Measurements from ENCODE around the gene ITK.
"Not testable (repeated sequence)": the region's sequence is repeated elsewhere in the genome, so short reads cannot be mapped to it uniquely, and the experiment has no call there.

Gene ITK

DNA sequence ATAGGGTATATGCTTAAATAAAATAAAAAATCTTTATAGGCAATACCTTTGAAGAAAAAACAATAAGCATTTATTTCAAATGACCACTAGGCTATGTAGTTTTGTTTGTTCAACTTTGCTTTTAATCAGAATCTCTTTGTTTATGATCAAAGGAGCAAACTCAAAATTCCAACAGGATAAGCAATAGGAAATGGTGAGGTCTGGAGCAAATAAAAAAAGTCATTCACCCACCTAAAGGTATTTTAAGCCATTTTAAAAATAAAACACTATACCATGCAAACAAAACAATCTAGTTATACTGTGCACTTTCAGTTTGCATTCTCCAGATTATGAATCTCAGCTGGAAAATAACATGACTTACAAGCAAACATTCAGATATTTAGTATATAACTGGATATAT is 50.0 kb downstream of the ITK start:
- H3K9me3 ChIP-seq (ENCODE audit: control insufficient read depth, low read length) = no peaks in the 10 kb centered on the region
- no peaks in the 10 kb centered on the region for H3K36me3 ChIP-seq (ENCODE audit: control insufficient read depth, insufficient read depth, low read length, severe bottlenecking)
- no peak overlapping the region for H3K9ac ChIP-seq (ENCODE audit: low read length)
- DNase-seq (ENCODE audit: low read depth) = no peak
- no peaks in the 10 kb centered on the region for H3K27me3 ChIP-seq (replicated peaks; ENCODE audit: control insufficient read depth, insufficient read depth, low read length)
- peaks cover 8% of the 10 kb centered on the region for H3K4me1 ChIP-seq (ENCODE audit: control insufficient read depth, insufficient read depth, low read length)
- no peak overlapping the region for H3K4me3 ChIP-seq (ENCODE audit: low read length)

DNA sequence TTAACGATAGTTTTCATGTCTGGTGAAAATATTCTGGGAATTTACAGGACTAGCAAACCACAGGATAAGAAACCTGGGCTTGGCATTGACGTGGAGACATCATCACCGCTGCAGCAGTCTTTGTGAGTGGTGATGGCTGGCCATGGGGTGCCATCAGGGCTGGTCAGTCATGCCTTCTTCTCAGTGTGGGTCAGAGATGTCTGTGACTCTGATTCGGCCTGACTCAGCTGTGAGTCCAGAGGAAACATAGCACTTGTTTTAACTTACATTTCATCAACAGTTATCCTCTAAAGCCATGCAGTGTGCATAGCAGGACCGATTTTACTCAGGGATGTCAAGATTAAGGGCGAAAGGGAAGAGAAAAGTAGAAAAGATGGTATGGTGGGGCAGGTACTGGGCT is 52.1 kb downstream of the ITK start:
- Histone ChIP-seq H3K9me3 (ENCODE audit: control insufficient read depth, low read length) (no peaks in the 10 kb centered on the region), H3K4me1 (ENCODE audit: control insufficient read depth, insufficient read depth, low read length) (peaks cover 22% of the 10 kb centered on the region), H3K4me3 (ENCODE audit: low read length) (no peak overlapping the region), H3K9ac (ENCODE audit: low read length) (no peak overlapping the region), H3K27me3 (replicated peaks; ENCODE audit: control insufficient read depth, insufficient read depth, low read length) (no peaks in the 10 kb centered on the region), H3K36me3 (ENCODE audit: control insufficient read depth, insufficient read depth, low read length, severe bottlenecking) (no peaks in the 10 kb centered on the region)
- no peak for DNase-seq (ENCODE audit: low read depth)

DNA sequence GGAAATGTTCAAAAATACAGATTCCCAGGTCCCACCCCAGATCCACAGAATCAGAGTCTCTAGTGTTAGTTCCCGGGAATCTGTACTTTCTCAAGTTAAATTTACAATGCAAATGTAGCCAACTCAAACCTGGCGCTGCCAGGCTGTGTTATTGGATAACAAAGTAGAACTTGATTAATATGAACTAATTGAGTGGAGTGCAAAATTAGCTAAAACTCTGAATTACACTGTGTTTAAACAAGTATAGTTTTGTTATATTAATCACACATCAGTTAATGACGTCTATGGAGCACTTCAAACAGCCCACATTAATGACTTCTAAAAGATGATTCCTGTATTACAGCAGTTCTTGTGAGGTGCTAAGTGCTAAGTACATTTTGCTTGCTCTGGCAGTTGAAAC is 52.9 kb downstream of the ITK start:
- Histone ChIP-seq H3K27me3 (replicated peaks; ENCODE audit: control insufficient read depth, insufficient read depth, low read length) (no peaks in the 10 kb centered on the region), H3K9me3 (ENCODE audit: control insufficient read depth, low read length) (no peaks in the 10 kb centered on the region), H3K4me3 (ENCODE audit: low read length) (no peak overlapping the region), H3K36me3 (ENCODE audit: control insufficient read depth, insufficient read depth, low read length, severe bottlenecking) (no peaks in the 10 kb centered on the region), H3K9ac (ENCODE audit: low read length) (no peak overlapping the region), H3K4me1 (ENCODE audit: control insufficient read depth, insufficient read depth, low read length) (peaks cover 22% of the 10 kb centered on the region)
- DNase-seq (ENCODE audit: low read depth) = no peak

DNA sequence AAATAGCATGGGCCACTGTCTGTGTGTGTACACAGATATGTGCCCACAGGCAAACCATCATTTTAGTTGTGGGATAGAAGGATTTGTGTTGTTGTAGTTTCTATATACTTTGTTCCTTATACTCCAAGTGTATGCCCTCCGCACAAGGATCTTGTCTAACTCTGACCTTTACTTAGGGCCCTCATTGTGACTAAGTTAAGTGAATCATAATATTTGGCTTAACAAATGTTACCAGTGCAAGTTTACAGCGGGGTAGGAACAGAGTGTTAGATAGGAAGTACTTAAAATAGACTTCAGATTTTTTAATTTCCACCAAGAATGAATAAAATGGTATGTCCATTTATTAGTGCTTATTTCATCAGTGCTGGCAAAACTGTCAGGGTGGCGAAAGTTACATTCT is 55.8 kb downstream of the ITK start:
- H3K4me1 ChIP-seq (ENCODE audit: control insufficient read depth, insufficient read depth, low read length) = peaks cover 22% of the 10 kb centered on the region
- H3K27me3 ChIP-seq (replicated peaks; ENCODE audit: control insufficient read depth, insufficient read depth, low read length) = no peaks in the 10 kb centered on the region
- H3K4me3 ChIP-seq (ENCODE audit: low read length) = no peak overlapping the region
- H3K9me3 ChIP-seq (ENCODE audit: control insufficient read depth, low read length) = no peaks in the 10 kb centered on the region
- no peak for DNase-seq (ENCODE audit: low read depth)
- H3K9ac ChIP-seq (ENCODE audit: low read length) = no peak overlapping the region
- H3K36me3 ChIP-seq (ENCODE audit: control insufficient read depth, insufficient read depth, low read length, severe bottlenecking) = no peaks in the 10 kb centered on the region

DNA sequence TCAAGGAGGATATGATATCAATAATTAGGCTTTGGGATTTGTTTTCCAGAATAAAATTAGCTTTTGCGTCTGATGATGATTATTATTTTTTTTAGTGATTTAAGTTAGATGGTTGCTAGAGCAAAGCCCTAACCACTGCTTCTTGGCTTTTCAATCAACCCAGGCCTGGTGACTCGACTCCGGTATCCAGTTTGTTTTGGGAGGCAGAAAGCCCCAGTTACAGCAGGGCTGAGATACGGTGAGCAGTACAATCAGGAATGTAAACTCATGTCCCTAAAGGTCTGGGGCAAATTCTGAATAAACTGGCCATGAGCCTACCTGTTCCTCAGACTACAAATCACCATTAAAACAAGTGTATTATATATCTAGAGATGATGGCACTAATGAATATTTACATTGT is 60.8 kb downstream of the ITK start:
- Histone ChIP-seq H3K4me1 (ENCODE audit: control insufficient read depth, insufficient read depth, low read length) (peaks cover 6% of the 10 kb centered on the region), H3K36me3 (ENCODE audit: control insufficient read depth, insufficient read depth, low read length, severe bottlenecking) (no peaks in the 10 kb centered on the region), H3K9me3 (ENCODE audit: control insufficient read depth, low read length) (no peaks in the 10 kb centered on the region), H3K9ac (ENCODE audit: low read length) (no peak overlapping the region), H3K4me3 (ENCODE audit: low read length) (no peak overlapping the region), H3K27me3 (replicated peaks; ENCODE audit: control insufficient read depth, insufficient read depth, low read length) (peaks cover 4% of the 10 kb centered on the region)
- DNase-seq (ENCODE audit: low read depth) = peak; percentile 10

DNA sequence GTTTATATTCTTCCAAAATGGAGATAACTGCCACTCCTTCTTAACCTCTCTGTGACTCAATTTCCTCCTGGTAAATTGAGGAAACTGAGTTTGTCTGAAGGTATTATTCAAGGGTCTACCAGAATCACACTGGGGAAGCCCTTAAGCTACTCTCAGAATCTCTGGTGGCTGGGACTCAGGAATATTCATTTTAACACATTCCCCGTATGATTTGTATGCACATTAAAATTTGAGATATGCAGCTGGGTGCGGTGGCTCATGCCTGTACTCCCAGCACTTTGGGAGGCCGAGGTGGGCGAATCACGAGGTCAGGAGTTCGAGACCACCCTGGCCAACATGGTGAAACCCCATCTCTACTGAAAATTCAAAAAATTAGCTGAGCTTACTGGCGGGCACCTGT is 64.1 kb downstream of the ITK start:
- not testable (repeated sequence) for H3K9me3 ChIP-seq (ENCODE audit: control insufficient read depth, low read length); H3K27me3 ChIP-seq (replicated peaks; ENCODE audit: control insufficient read depth, insufficient read depth, low read length); H3K36me3 ChIP-seq (ENCODE audit: control insufficient read depth, insufficient read depth, low read length, severe bottlenecking); H3K9ac ChIP-seq (ENCODE audit: low read length); H3K4me1 ChIP-seq (ENCODE audit: control insufficient read depth, insufficient read depth, low read length); H3K4me3 ChIP-seq (ENCODE audit: low read length); DNase-seq (ENCODE audit: low read depth)

DNA sequence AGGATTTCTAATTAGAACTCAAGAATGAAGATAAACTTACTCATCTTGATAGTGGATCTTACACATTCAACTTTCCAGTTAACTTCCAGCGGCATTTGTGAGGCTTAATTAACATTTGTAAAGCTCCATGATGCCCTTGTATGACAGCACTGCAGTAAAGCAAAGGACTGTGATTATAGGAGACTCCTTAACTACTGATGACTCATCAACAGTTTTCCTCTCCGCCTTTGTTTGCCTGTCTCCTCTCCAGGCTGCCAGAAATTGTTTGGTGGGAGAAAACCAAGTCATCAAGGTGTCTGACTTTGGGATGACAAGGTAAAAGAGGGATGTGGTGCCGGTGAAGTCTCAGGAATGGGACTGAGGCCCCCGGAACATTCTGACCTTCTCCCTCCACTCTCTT is 64.8 kb downstream of the ITK start:
- peak; percentile 10 for DNase-seq (ENCODE audit: low read depth)
- H3K9ac ChIP-seq (ENCODE audit: low read length) = no peak overlapping the region
- H3K36me3 ChIP-seq (ENCODE audit: control insufficient read depth, insufficient read depth, low read length, severe bottlenecking) = no peaks in the 10 kb centered on the region
- no peak overlapping the region for H3K4me3 ChIP-seq (ENCODE audit: low read length)
- H3K27me3 ChIP-seq (replicated peaks; ENCODE audit: control insufficient read depth, insufficient read depth, low read length) = peaks cover 4% of the 10 kb centered on the region
- H3K4me1 ChIP-seq (ENCODE audit: control insufficient read depth, insufficient read depth, low read length) = no peaks in the 10 kb centered on the region
- H3K9me3 ChIP-seq (ENCODE audit: control insufficient read depth, low read length) = no peaks in the 10 kb centered on the region

DNA sequence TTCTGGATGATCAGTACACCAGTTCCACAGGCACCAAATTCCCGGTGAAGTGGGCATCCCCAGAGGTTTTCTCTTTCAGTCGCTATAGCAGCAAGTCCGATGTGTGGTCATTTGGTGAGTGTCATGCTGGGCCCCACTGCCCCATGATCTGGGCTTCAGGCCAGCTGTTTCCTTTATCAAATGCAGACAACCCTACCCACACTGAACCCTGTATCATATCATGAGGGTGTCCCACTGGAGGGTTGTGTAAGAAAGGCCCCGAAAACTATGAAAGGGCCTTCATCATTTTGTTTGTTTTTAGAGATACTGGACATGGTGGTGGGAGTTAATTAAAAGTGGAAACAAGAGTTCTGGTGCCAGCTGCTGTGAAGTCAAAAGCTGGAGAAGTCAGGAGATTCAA is 65.2 kb downstream of the ITK start:
- H3K4me1 ChIP-seq (ENCODE audit: control insufficient read depth, insufficient read depth, low read length) = no peaks in the 10 kb centered on the region
- H3K4me3 ChIP-seq (ENCODE audit: low read length) = no peak overlapping the region
- peaks cover 4% of the 10 kb centered on the region for H3K27me3 ChIP-seq (replicated peaks; ENCODE audit: control insufficient read depth, insufficient read depth, low read length)
- H3K36me3 ChIP-seq (ENCODE audit: control insufficient read depth, insufficient read depth, low read length, severe bottlenecking) = no peaks in the 10 kb centered on the region
- H3K9ac ChIP-seq (ENCODE audit: low read length) = no peak overlapping the region
- DNase-seq (ENCODE audit: low read depth) = no peak
- no peaks in the 10 kb centered on the region for H3K9me3 ChIP-seq (ENCODE audit: control insufficient read depth, low read length)

DNA sequence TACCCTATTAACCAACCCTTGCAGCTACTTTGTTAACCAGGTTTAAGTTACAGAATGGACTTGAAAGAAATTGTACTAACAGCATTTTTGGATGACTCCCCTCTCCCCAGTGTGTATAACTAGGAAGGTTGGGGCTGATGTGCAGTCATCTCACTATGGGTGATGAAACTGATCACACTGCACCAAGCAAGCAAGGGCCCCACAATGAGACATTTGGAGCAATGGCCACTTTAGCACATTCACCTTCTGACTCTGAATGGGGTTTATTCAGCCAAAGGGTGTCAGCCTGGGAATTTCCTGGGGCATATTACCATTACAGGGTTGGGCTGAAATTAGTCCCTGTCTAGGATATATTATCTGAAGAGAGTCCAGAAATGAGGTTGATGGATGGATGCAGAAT is 66.6 kb downstream of the ITK start:
- H3K4me3 ChIP-seq (ENCODE audit: low read length) = no peak overlapping the region
- peaks cover 4% of the 10 kb centered on the region for H3K27me3 ChIP-seq (replicated peaks; ENCODE audit: control insufficient read depth, insufficient read depth, low read length)
- peaks cover under 1% of the 10 kb centered on the region for H3K4me1 ChIP-seq (ENCODE audit: control insufficient read depth, insufficient read depth, low read length)
- no peaks in the 10 kb centered on the region for H3K9me3 ChIP-seq (ENCODE audit: control insufficient read depth, low read length)
- no peak overlapping the region for H3K9ac ChIP-seq (ENCODE audit: low read length)
- H3K36me3 ChIP-seq (ENCODE audit: control insufficient read depth, insufficient read depth, low read length, severe bottlenecking) = no peaks in the 10 kb centered on the region
- no peak for DNase-seq (ENCODE audit: low read depth)

DNA sequence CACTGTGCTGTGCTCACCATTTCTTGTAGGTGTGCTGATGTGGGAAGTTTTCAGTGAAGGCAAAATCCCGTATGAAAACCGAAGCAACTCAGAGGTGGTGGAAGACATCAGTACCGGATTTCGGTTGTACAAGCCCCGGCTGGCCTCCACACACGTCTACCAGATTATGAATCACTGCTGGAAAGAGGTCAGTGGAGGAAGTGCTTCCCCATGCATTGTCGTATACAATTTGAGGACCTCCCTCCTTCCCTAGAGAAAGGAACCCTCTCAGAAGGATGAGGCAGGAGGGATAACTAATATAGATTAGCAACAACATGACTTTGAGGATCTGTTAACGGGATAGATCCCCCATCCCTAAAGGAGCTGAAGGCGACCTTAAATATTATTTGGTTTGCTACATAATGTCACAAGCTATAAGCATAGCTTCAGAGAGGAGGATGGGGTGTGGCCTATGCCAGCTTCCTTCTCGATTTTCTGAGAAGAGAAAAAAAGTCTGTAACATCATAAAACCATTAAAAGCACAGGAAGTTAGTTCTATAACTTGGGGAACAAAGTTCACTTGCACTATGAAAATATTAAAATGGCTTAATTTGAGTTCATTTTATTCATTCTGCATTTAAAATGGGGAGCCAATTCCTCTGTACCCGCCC is 68.3 kb downstream of the ITK start:
- H3K9me3 ChIP-seq (ENCODE audit: control insufficient read depth, low read length) = no peaks in the 10 kb centered on the region
- no peak overlapping the region for H3K4me3 ChIP-seq (ENCODE audit: low read length)
- no peak overlapping the region for H3K9ac ChIP-seq (ENCODE audit: low read length)
- no peak for DNase-seq (ENCODE audit: low read depth)
- H3K36me3 ChIP-seq (ENCODE audit: control insufficient read depth, insufficient read depth, low read length, severe bottlenecking) = no peaks in the 10 kb centered on the region
- H3K4me1 ChIP-seq (ENCODE audit: control insufficient read depth, insufficient read depth, low read length) = peaks cover 5% of the 10 kb centered on the region
- no peaks in the 10 kb centered on the region for H3K27me3 ChIP-seq (replicated peaks; ENCODE audit: control insufficient read depth, insufficient read depth, low read length)

DNA sequence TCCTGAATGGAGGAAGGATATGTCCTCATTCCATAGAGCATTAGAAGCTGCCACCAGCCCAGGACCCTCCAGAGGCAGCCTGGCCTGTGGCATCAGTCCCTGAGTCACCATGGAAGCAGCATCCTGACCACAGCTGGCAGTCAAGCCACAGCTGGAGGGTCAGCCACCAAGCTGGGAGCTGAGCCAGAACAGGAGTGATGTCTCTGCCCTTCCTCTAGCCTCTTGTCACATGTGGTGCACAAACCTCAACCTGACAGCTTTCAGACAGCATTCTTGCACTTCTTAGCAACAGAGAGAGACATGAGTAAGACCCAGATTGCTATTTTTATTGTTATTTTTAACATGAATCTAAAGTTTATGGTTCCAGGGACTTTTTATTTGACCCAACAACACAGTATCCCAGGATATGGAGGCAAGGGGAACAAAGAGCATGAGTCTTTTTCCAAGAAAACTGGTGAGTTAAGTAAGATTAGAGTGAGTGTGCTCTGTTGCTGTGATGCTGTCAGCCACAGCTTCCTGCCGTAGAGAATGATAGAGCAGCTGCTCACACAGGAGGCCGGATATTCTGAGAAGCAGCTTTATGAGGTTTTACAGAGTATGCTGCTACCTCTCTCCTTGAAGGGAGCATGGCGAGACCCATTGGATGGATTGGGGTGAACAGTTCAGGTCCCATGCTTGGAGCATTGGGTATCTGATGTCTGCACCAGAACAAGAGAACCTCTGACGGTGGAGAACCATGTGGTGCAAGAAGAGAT is 72.2 kb downstream of the ITK start:
- DNase-seq (ENCODE audit: low read depth) = peak; percentile 19
- Histone ChIP-seq H3K27me3 (replicated peaks; ENCODE audit: control insufficient read depth, insufficient read depth, low read length) (no peaks in the 10 kb centered on the region), H3K36me3 (ENCODE audit: control insufficient read depth, insufficient read depth, low read length, severe bottlenecking) (no peaks in the 10 kb centered on the region), H3K9ac (ENCODE audit: low read length) (no peak overlapping the region), H3K4me1 (ENCODE audit: control insufficient read depth, insufficient read depth, low read length) (peaks cover 5% of the 10 kb centered on the region), H3K9me3 (ENCODE audit: control insufficient read depth, low read length) (no peaks in the 10 kb centered on the region), H3K4me3 (ENCODE audit: low read length) (no peak overlapping the region)

DNA sequence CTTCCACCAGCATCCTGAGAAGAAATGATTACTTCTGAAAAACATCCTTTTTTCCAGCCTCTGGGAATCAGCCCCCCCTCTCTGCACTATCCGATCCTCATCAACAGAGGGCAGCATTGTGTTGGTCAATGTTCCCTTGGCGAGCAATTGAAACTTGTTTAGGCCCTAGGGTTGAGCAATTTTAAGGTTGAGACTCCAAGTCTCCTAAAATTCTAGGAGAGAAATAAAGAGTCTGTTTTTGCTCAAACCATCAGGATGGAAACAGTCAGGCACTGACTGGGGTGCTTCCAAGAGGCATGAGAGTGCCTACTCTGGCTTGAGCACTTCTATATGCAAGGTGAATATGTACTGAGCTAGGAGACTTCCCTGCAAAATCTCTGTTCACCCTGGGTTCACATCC is 72.9 kb downstream of the ITK start:
- H3K9me3 ChIP-seq (ENCODE audit: control insufficient read depth, low read length) = no peaks in the 10 kb centered on the region
- DNase-seq (ENCODE audit: low read depth) = peak; percentile 87
- no peak overlapping the region for H3K9ac ChIP-seq (ENCODE audit: low read length)
- H3K27me3 ChIP-seq (replicated peaks; ENCODE audit: control insufficient read depth, insufficient read depth, low read length) = no peaks in the 10 kb centered on the region
- no peak overlapping the region for H3K4me3 ChIP-seq (ENCODE audit: low read length)
- peaks cover 5% of the 10 kb centered on the region for H3K4me1 ChIP-seq (ENCODE audit: control insufficient read depth, insufficient read depth, low read length)
- H3K36me3 ChIP-seq (ENCODE audit: control insufficient read depth, insufficient read depth, low read length, severe bottlenecking) = no peaks in the 10 kb centered on the region
